GM12874 (cell line): Measurements from ENCODE around the gene TEX2.

Experiments used
- TF ChIP-seq, protein P1 (sequence below): IDR thresholded peaks from 2 replicates; pipeline ENCODE4 v1.5.1; 2011; ENCODE audit warnings: low read depth, mild to moderate bottlenecking, control low read depth, low read length, moderate library complexity; ENCODE audit not compliant: insufficient read depth

Gene TEX2

GRCh38 chr17:64172510-64172909 is 90.5 kb downstream of the TEX2 start:
- TF ChIP-seq, protein P1, sequence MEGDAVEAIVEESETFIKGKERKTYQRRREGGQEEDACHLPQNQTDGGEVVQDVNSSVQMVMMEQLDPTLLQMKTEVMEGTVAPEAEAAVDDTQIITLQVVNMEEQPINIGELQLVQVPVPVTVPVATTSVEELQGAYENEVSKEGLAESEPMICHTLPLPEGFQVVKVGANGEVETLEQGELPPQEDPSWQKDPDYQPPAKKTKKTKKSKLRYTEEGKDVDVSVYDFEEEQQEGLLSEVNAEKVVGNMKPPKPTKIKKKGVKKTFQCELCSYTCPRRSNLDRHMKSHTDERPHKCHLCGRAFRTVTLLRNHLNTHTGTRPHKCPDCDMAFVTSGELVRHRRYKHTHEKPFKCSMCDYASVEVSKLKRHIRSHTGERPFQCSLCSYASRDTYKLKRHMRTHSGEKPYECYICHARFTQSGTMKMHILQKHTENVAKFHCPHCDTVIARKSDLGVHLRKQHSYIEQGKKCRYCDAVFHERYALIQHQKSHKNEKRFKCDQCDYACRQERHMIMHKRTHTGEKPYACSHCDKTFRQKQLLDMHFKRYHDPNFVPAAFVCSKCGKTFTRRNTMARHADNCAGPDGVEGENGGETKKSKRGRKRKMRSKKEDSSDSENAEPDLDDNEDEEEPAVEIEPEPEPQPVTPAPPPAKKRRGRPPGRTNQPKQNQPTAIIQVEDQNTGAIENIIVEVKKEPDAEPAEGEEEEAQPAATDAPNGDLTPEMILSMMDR = no peak

- TF ChIP-seq, protein P1 = no peak
Observed at GRCh38 chr17:64171041-64171440, 92.0 kb downstream of the TEX2 start.

DNA sequence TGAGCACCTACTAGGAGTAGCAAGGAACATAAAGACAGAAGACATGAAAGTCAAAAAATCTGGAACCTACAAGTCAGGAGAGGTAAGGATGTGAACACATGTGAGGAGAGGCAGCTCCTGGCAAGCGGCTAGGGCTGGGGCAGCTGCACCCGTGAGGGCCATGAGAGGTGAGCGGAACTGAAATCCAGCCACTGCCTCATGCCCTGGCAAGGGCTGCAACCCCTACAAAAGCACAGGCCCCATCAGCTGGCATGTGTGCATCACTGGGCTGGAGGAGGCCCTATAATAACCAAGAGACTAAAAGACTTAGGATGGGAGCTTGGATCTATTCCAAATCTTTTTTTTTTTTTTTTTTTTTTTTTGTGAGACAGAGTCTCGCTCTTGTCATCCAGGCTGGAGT is 92.8 kb downstream of the TEX2 start:
- TF ChIP-seq, protein P1 = no peak

- TF ChIP-seq, protein P1 = no peak
Observed at GRCh38 chr17:64166876-64167275, 96.2 kb downstream of the TEX2 start.

GRCh38 chr17:64165347-64165746 is 97.7 kb downstream of the TEX2 start:
- TF ChIP-seq, protein P1 = no peak

DNA sequence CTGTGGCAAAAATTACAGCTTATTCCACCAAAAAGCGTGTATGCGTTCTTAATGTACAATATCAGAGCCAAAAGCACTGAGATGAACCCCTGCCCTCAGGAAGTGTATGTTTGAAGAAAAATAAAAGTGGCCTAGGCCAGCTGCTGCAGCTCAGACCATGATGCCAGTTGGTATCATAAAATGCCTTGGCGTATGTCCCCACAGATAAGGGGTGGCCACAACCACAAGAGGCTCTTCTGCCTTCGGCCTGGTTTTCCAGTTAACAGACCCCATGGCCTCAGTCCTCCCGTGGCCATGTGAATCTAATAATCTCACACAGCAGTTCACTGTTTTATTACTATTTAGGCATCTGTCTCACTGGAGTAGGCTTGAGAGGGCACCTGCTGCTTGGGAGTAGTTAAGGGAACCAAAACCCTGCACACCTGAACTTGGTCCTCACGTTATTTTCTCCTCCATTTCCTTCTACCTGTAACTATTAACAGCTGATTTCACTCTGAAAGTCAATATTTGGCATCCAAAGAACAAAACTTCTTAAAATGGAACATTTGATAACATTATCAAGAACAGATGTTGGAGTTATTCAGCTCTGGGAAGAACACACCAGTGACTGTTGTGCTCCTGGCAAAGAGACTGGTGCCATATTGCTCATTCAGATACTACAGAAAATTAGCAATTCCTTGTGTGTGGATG is 98.3 kb downstream of the TEX2 start:
- TF ChIP-seq, protein P1 = no peak

GRCh38 chr17:64163468-64163867 is 99.6 kb downstream of the TEX2 start:
- TF ChIP-seq, protein P1 = no peak
